Measurements from ENCODE around the gene RNU6-7. TPM values are rescaled to one million over a fixed set of nuclear protein-coding genes. Genes with fewer than 3 reads are reported as not detected.

RNU6-7 gene
- total and polyA plus RNA-seq, 10 of the 15 experiments (the other 5 are each of a cell fraction or from before 2014, with no cell fraction given), result not detected

DNA sequence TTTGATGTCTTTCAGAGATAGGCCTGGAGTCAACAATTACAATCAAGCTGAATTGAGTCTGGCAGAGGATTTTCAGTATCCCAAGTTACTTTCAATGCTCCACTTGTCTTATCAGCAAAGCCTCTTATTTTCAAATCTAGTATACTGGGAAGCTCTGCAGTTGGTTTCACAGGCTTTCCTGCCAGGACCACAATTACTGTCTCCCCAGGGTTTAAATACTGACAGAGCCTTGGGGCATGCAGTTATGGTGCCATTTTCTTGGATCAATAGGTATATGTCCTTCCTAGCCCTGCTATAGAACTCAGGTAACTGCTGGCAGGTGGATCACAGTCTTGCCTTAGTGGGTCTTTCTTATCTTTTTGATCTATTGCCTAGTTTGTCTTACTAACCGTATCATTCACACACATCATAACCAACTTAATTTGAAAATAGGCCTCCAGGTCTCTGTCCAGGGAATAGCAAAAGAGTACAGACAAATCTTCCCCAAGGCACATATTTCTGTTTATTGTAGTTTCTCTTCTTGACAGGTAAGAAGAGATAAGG lies 23.6 kb downstream of the RNU6-7 start:
- no peaks in the 10 kb centered on the region for H3K4me1 ChIP-seq (ENCODE audit: control insufficient read depth, insufficient read depth, low read length)
- FAIRE-seq (no peak), ATAC-seq (no peak), DNase-seq (ENCODE audit: low read depth, low spot score) (no peak)
- WGBS (ENCODE audit: insufficient coverage, insufficient replicate concordance, low lambda C conversion rate, missing lambda C conversion rate), result 94% methylated on average over 1 of the region's 1 CpG
- RAD21 ChIA-PET (ENCODE audit: unreplicated experiment), result no interaction called here
- H3K79me2 ChIP-seq (ENCODE audit: control insufficient read depth, insufficient read depth, low read length), result no peaks in the 10 kb centered on the region
- intact Hi-C loops (cut with micrococcal nuclease; ENCODE audit: unreplicated experiment) (no loop called here), in situ Hi-C loops (cut with MboI) (no loop called here)
- H3K36me3 ChIP-seq (ENCODE audit: control insufficient read depth in 2 of 2, insufficient read depth in 2 of 2, low read length in 1 of 2), result no peaks in the 10 kb centered on the region
- no peak overlapping the region for H3K4me2 ChIP-seq (ENCODE audit: control insufficient read depth, insufficient read depth)
- POLR2A ChIA-PET, result no interaction called here
- CTCF ChIA-PET, result interaction anchor here (0.9 to 1.0 kb wide), 2 partner anchors 29 to 154 kb away, joined by 3 to 7 read pairs; no protein-coding TSS in a partner anchor
- H3K9ac ChIP-seq (ENCODE audit: control insufficient read depth, insufficient read depth, low read length), result no peak overlapping the region
- BruUV-seq (replicated peaks), result no TSS peak
- H3K27ac ChIP-seq (ENCODE audit: control insufficient read depth, insufficient read depth), result no peak overlapping the region
- TF ChIP-seq CTCF (IDR thresholded peaks at IDR 0.05 in 2 of 3, conservative IDR thresholded peaks at IDR 0.05 in 1 of 3; ENCODE audit: control insufficient read depth in 2 of 3, extremely low read depth in 1 of 3, insufficient read depth in 1 of 3, low read depth in 3 of 3, low read length in 3 of 3) (no peak), ZSCAN29 (IDR thresholded peaks at IDR 0.05) (no peak), KDM1A (IDR thresholded peaks at IDR 0.05; ENCODE audit: borderline replicate concordance) (no peak), BCL11A (IDR thresholded peaks at IDR 0.05; ENCODE audit: low read depth, low read length) (no peak), CBX5 (IDR thresholded peaks at IDR 0.05; ENCODE audit: low read depth) (no peak), FOXM1 (IDR thresholded peaks at IDR 0.05; ENCODE audit: low read depth, low read length) (no peak), PBX3 (IDR thresholded peaks at IDR 0.05; ENCODE audit: insufficient replicate concordance, low read depth, low read length) (no peak), EP300 (IDR thresholded peaks at IDR 0.05; ENCODE audit: borderline replicate concordance in 1 of 2, control insufficient read depth in 1 of 2, low read depth in 2 of 2, low read length in 2 of 2) (no peak), BCL3 (IDR thresholded peaks at IDR 0.05; ENCODE audit: borderline replicate concordance, insufficient read depth, low read depth, low read length, poor library complexity, severe bottlenecking) (no peak), TCF3 (IDR thresholded peaks at IDR 0.05; ENCODE audit: borderline replicate concordance, insufficient read depth, low read depth, low read length) (no peak), ETV6 (conservative IDR thresholded peaks at IDR 0.05 in 1 of 2, IDR thresholded peaks at IDR 0.05 in 1 of 2; ENCODE audit: borderline replicate concordance in 1 of 2, low read depth in 1 of 2) (no peak), SUPT20H (IDR thresholded peaks at IDR 0.05; ENCODE audit: borderline replicate concordance, control insufficient read depth, low read depth, low read length) (no peak), BMI1 (IDR thresholded peaks at IDR 0.05; ENCODE audit: borderline replicate concordance) (no peak)
- TF ChIP-seq, protein P1, sequence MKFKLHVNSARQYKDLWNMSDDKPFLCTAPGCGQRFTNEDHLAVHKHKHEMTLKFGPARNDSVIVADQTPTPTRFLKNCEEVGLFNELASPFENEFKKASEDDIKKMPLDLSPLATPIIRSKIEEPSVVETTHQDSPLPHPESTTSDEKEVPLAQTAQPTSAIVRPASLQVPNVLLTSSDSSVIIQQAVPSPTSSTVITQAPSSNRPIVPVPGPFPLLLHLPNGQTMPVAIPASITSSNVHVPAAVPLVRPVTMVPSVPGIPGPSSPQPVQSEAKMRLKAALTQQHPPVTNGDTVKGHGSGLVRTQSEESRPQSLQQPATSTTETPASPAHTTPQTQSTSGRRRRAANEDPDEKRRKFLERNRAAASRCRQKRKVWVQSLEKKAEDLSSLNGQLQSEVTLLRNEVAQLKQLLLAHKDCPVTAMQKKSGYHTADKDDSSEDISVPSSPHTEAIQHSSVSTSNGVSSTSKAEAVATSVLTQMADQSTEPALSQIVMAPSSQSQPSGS (IDR thresholded peaks at IDR 0.05; ENCODE audit: low read length), result no peak
- H4K20me1 ChIP-seq (ENCODE audit: control insufficient read depth, insufficient read depth), result no peaks in the 10 kb centered on the region
- H3K9me3 ChIP-seq (replicated peaks; ENCODE audit: control insufficient read depth, insufficient read depth, low read length), result no peaks in the 10 kb centered on the region
- SMC1A ChIA-PET (ENCODE audit: uncharacterized antibody, unreplicated experiment), result no interaction called here
- no peak overlapping the region for H3K4me3 ChIP-seq
- H3K27me3 ChIP-seq (replicated peaks in 1 of 2; ENCODE audit: control insufficient read depth in 2 of 2, insufficient read depth in 2 of 2, low read length in 1 of 2), result no peaks in the 10 kb centered on the region; a peak in 1 of 4 replicates
- no peak overlapping the region for H2AFZ ChIP-seq (ENCODE audit: control insufficient read depth, low read depth, low read length)

Data from GM12878 (cell line).